ENCODE measurements around the gene NRDC. TPM values are rescaled to one million over a fixed set of nuclear protein-coding genes. Genes with fewer than 3 reads are reported as not detected.

NRDC gene
- total and polyA plus RNA-seq, 8 donors: 58.4 to 95.6 (median 79.2) TPM

DNA sequence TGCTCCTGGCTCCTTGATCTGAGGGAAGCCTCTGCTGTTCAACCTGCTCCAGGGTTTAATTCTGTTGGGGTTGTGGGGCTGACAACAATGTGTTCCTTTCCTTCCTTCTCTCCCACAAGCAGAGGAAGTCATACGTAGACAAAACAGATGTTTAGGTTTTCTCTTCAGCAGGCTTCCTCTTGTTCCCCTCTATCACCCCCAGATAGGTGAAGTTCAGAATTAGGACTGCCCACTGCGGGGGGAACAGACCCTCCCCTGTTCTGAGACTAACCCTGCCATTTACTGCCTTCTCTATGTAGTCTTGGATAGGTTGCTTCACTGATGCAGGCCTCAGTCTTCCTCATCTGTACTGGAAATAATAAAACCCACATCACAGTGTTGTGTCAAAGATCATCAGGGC lies 30.0 kb upstream of the NRDC start:
- H3K27me3 ChIP-seq: peaks cover 0 to 44% (median 0%) of the 10 kb centered on the region in 3 donors
- H3K27ac ChIP-seq: no peak overlapping the region
- no peaks in the 10 kb centered on the region for H3K4me1 ChIP-seq
- H3K36me3 ChIP-seq: no peaks in the 10 kb centered on the region
- TF ChIP-seq POLR2AphosphoS5 (IDR thresholded peaks at IDR 0.05) (no peak), EP300 (IDR thresholded peaks at IDR 0.05) (no peak), POLR2A (IDR thresholded peaks at IDR 0.05) (no peak)
- TF ChIP-seq, protein P1, sequence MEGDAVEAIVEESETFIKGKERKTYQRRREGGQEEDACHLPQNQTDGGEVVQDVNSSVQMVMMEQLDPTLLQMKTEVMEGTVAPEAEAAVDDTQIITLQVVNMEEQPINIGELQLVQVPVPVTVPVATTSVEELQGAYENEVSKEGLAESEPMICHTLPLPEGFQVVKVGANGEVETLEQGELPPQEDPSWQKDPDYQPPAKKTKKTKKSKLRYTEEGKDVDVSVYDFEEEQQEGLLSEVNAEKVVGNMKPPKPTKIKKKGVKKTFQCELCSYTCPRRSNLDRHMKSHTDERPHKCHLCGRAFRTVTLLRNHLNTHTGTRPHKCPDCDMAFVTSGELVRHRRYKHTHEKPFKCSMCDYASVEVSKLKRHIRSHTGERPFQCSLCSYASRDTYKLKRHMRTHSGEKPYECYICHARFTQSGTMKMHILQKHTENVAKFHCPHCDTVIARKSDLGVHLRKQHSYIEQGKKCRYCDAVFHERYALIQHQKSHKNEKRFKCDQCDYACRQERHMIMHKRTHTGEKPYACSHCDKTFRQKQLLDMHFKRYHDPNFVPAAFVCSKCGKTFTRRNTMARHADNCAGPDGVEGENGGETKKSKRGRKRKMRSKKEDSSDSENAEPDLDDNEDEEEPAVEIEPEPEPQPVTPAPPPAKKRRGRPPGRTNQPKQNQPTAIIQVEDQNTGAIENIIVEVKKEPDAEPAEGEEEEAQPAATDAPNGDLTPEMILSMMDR (IDR thresholded peaks at IDR 0.05): no peak
- no peak overlapping the region for H3K4me3 ChIP-seq
- intact Hi-C loops (cut with DNase I; ENCODE audit: low total_unique reads): no loop called here
- DNase-seq: no peak
- no peaks in the 10 kb centered on the region for H3K9me3 ChIP-seq
- 53 to 76% (median 65%) methylated on average over 2 of the region's 2 CpGs for WGBS, 5 donors

DNA sequence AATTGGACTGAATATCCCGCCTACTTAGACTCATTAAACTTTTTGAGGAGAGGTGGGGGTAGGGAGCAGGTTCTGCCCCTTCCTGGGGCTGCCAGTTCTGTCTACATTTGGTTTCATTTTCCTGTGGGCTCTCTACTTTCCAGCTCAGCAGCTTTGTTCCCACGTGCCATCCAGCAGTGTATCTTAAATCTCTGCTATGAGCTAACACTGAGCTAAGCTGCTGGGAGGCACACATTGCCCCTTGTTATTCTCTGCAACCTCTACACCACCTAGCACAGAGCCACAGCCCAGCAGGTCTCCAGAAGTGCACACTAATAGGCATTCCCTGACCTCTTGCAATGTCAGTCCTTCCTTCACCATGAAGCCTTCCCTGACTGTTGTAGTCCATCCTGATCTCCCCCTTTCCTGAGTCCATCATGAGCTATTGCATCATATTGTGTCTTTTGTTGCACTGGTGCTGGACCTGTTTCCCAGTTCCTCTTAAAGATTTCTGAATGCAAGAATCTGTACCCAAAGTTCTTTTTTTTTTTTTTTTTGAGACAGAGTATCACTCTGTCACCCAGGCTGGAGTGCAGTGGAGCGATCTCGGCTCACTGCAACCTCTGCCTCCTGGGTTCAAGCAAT lies 28.7 kb upstream of the NRDC start:
- no peaks in the 10 kb centered on the region for H3K4me1 ChIP-seq
- DNase-seq: peak in 1 of 2 donors; percentile 31
- H3K4me3 ChIP-seq: no peak overlapping the region
- peaks cover 0 to 46% (median 0%) of the 10 kb centered on the region in 3 donors for H3K27me3 ChIP-seq
- intact Hi-C loops (cut with DNase I; ENCODE audit: low total_unique reads): no loop called here
- TF ChIP-seq, protein P1 (IDR thresholded peaks at IDR 0.05): no peak
- TF ChIP-seq POLR2A (IDR thresholded peaks at IDR 0.05) (no peak), POLR2AphosphoS5 (IDR thresholded peaks at IDR 0.05) (no peak), EP300 (IDR thresholded peaks at IDR 0.05) (no peak)
- WGBS, 5 donors: 63 to 78% (median 71%) methylated on average over 4 of the region's 4 CpGs
- no peak overlapping the region for H3K27ac ChIP-seq
- no peaks in the 10 kb centered on the region for H3K9me3 ChIP-seq
- H3K36me3 ChIP-seq: no peaks in the 10 kb centered on the region

DNA sequence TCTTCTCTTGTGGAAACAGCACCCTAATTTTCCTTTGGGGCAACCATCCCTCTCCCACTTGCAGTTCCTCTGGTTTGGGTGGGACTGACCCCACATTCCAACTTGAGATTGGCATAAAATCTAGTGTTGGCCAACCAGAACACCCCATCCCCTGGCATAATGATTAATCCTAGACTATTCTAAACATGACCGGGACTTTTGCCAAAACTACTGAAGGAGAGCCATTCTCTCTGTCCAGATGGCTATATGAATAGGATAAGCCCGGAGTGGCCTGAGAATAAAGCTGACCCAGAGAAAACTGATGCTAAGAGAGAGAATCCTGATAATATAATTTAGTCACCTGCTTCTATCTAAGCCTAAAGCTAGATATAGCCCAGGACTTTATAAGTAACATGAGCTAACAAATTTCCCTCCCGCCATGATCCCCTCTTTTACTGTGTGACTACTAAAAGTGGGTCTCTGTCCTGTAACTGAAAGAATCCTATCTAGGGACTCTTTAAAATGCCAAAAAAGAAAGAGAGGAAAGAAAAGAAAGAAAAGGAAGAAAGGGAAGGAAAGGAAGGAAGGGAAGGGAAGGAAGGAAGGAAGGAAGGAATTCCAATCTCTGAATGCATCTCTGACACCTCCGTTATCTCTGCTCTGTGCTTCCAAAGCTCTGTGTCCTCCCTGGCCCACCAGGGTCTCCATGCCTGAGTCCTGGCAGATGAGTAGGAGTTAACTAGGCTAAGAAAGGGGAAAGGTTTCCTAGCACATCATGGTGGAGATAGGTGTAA lies 28.0 kb upstream of the NRDC start:
- DNase-seq: peak in 1 of 2 donors; percentile 49
- 51 to 70% (median 63%) methylated on average over 4 of the region's 4 CpGs for WGBS, 5 donors
- H3K4me3 ChIP-seq: no peak overlapping the region
- no peaks in the 10 kb centered on the region for H3K4me1 ChIP-seq
- TF ChIP-seq POLR2AphosphoS5 (IDR thresholded peaks at IDR 0.05) (no peak), POLR2A (IDR thresholded peaks at IDR 0.05) (no peak), EP300 (IDR thresholded peaks at IDR 0.05) (no peak)
- TF ChIP-seq, protein P1 (IDR thresholded peaks at IDR 0.05): no peak
- H3K27ac ChIP-seq: no peak overlapping the region
- H3K9me3 ChIP-seq: no peaks in the 10 kb centered on the region
- H3K36me3 ChIP-seq: no peaks in the 10 kb centered on the region
- intact Hi-C loops (cut with DNase I; ENCODE audit: low total_unique reads): no loop called here
- H3K27me3 ChIP-seq: peaks cover 0 to 39% (median 0%) of the 10 kb centered on the region in 3 donors

DNA sequence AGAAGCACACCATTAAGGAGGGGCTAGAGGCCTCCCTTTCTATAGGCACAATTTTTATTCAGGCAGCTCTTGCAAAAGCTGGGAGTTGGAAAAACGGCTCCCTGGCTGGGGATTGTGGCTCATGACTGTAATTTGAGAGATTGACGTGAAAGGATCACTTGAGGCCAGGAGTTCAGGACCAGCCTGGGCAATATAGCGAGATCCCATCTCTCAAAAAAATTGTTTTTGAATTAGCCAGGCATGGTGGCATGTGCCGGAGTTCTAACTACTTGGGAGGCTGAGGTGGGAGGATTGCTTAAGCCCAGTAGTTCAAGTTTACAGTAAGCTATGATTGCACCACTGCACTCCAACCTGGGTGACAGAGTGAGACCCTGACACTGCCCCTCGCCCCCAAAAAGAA lies 23.9 kb upstream of the NRDC start:
- intact Hi-C loops (cut with DNase I; ENCODE audit: low total_unique reads): loop anchor here (5.0 kb wide), 1 partner anchor 95 kb away; no protein-coding TSS in a partner anchor
- no peak for DNase-seq
- 70 to 88% (median 81%) methylated on average over 5 of the region's 5 CpGs for WGBS, 5 donors
- Histone ChIP-seq H3K4me1 (no peaks in the 10 kb centered on the region), H3K4me3 (no peak overlapping the region), H3K27me3 (peaks cover 0 to 40% (median 0%) of the 10 kb centered on the region in 3 donors), H3K9me3 (no peaks in the 10 kb centered on the region), H3K36me3 (no peaks in the 10 kb centered on the region), H3K27ac (no peak overlapping the region)
- no peak for TF ChIP-seq POLR2A (IDR thresholded peaks at IDR 0.05)
- no peak for TF ChIP-seq EP300 (IDR thresholded peaks at IDR 0.05)
- TF ChIP-seq, protein P1 (IDR thresholded peaks at IDR 0.05): no peak
- TF ChIP-seq POLR2AphosphoS5 (IDR thresholded peaks at IDR 0.05): no peak
